ENCODE data around the gene LRMDA.

The LRMDA gene

GRCh38 chr10:76155961-76156360 lies 724.5 kb downstream of the LRMDA start:
- no peak for TF ChIP-seq CTCF (IDR thresholded peaks at IDR 0.05; ENCODE audit: borderline replicate concordance, insufficient read depth, low read depth, low read length)
- H3K4me3 ChIP-seq (ENCODE audit: low read depth, low read length) = no peak overlapping the region

- TF ChIP-seq CTCF (IDR thresholded peaks at IDR 0.05; ENCODE audit: borderline replicate concordance, insufficient read depth, low read depth, low read length) = no peak
- no peak overlapping the region for H3K4me3 ChIP-seq (ENCODE audit: low read depth, low read length)
Measured at GRCh38 chr10:76160446-76161300, 729.2 kb downstream of the LRMDA start.

- H3K4me3 ChIP-seq (ENCODE audit: low read depth, low read length) = no peak overlapping the region
- TF ChIP-seq CTCF (IDR thresholded peaks at IDR 0.05; ENCODE audit: borderline replicate concordance, insufficient read depth, low read depth, low read length) = no peak
Measured at GRCh38 chr10:76161301-76161582, 729.8 kb downstream of the LRMDA start.

GRCh38 chr10:76168437-76168836 lies 737.0 kb downstream of the LRMDA start:
- no peak for TF ChIP-seq CTCF (IDR thresholded peaks at IDR 0.05; ENCODE audit: borderline replicate concordance, insufficient read depth, low read depth, low read length)
- no peak overlapping the region for H3K4me3 ChIP-seq (ENCODE audit: low read depth, low read length)

GRCh38 chr10:76169246-76169645 lies 737.8 kb downstream of the LRMDA start:
- TF ChIP-seq CTCF (IDR thresholded peaks at IDR 0.05; ENCODE audit: borderline replicate concordance, insufficient read depth, low read depth, low read length) = no peak
- no peak overlapping the region for H3K4me3 ChIP-seq (ENCODE audit: low read depth, low read length)

GRCh38 chr10:76172020-76172419 lies 740.6 kb downstream of the LRMDA start:
- no peak overlapping the region for H3K4me3 ChIP-seq (ENCODE audit: low read depth, low read length)
- TF ChIP-seq CTCF (IDR thresholded peaks at IDR 0.05; ENCODE audit: borderline replicate concordance, insufficient read depth, low read depth, low read length) = no peak

- no peak for TF ChIP-seq CTCF (IDR thresholded peaks at IDR 0.05; ENCODE audit: borderline replicate concordance, insufficient read depth, low read depth, low read length)
Measured at GRCh38 chr10:76175533-76176165, 744.2 kb downstream of the LRMDA start.

More at GRCh38 chr10:76175533-76176165, 744.2 kb downstream of the LRMDA start:
- H3K4me3 ChIP-seq (ENCODE audit: low read depth, low read length) = no peak overlapping the region
